GM18868 (cell line): Measurements from ENCODE around the gene NOS1AP.

Source experiments
- ATAC-seq: cut with Tn5 transposase; IDR thresholded peaks from one replicate; pipeline ENCODE4 v1.9.1; 2021; ENCODE audit warnings: mild to moderate bottlenecking, moderate library complexity; ENCODE audit not compliant: unreplicated experiment

The NOS1AP gene

DNA sequence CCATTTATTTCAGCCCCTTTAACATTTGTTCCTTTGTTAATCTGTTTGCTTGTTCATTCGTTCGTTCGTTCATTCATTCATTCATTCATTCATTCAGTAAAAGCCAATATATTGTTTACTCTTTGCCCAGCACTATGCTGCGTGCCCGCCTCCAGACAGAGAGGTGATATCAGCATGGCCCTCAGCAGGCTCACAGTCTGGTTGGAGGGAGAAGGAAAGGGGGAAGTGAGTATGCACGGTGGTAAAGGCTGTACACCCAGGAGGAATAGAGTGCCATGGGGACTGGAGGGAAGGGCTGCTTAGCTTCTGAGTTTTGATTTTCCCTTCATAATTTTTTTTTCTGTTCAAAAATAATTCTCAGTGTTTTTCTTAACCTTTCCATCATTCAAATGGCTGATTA is 144.7 kb downstream of the NOS1AP start:
- ATAC-seq: no peak

DNA sequence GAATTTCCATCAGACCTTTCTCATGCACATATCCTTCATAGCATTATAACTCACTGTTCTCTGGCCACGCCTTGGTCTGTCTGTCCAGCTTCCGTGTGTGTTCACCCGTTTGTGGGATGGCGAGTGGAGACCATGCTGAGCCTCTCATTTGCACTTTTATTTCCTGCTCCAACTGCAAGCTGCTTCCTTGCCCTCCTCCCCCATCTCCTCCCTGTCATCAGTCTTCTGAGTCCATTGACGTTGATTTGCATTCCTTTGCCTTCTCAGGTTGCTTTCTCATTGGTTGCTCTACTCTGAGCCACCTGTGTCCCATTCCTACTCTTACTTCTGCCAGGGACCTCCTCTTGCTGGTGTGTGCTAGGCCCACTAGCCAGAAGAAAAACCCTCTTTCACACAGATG is 146.4 kb downstream of the NOS1AP start:
- ATAC-seq: no peak

DNA sequence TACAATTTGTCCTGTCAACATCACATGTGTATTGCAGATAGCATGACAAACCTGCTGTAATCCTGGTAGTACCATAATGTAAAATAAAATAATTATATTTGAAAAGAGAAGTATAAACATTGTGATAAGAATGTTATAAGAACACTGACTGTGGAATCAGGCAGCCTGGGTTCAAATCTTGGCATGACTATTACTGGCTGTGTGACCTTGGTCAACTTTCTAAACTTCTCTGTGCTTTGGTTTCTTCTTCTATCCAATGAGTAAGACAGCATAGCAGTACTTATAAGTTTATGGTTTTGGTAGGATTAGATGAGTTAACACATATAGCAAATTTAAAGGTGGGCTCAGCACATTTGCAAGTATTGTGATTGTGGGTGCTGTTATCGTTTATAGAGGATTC is 147.1 kb downstream of the NOS1AP start:
- no peak for ATAC-seq

DNA sequence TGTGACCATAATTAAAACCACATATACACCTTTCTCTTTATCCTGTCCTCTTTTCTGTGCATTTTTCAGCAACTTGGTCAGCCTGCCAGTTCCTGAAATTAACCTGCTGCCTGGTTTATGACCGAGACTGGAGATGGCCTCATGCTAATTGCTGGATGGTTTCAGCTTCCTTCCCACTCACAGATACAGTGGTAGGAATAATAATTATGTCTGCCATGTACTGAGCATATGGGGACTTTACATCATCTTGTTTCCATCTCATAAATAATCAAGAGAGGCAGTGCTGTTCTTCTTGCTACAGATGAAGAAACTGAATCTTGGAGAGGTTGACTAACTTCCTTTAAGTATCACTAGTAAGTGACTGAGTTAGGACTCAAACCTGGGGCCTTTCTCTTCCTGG is 148.2 kb downstream of the NOS1AP start:
- ATAC-seq: no peak

DNA sequence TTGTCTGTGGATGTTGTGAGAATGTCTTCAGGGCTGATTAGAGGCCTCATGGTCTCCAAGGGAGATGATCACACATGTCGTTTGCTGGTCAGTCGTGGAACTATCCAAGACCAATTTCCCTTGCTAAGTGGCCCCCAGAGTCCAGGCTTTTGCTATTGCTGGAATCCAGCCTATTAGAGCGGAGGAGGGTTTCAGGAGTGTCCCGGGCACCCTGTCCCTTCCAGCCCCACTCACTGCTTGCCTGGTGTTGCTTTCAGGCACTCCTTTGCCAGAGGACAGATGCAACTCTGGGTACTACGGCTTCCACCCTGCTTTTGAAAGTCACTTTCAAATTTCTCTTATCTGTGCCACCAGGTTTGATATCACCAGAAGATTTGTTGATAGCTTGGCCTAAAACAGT is 149.1 kb downstream of the NOS1AP start:
- ATAC-seq: no peak

DNA sequence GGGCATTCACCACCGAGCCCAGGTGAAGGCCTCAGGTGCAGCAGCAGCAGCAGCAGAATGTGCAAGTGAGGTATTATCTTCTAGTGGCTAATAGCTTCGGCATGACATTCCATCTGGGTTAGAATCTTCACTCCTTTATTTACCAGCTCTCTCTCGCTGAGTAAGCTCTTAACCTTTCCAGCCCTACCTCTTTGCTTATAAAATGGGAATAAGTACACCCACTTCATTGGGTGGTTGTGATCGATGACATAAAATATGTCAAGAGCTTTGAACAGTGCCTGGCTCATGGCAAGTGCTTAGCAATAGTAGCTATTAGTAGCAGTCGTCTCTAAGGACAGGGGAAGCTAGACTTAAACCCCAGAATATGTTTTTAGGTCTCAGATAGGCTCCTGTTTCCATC is 149.5 kb downstream of the NOS1AP start:
- no peak for ATAC-seq

DNA sequence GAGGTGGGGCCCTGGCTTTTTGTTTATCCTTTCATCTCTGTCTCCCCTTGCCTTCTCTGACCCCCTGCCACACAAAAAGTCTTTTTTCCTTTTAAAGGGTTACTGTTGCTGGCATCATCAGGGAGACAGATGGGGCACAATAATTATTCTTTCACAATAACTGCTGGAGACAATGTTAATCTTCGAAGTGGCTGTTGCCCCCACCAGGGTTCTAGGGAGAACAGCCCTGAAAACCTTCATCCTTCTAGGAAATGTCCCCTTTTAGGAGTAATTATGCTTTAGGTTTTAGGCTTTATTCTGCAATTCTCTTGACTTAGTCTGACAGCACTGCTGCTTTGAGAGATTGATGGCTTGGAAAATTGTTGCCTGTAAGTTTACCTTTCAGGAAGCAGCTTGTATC is 150.0 kb downstream of the NOS1AP start:
- no peak for ATAC-seq

DNA sequence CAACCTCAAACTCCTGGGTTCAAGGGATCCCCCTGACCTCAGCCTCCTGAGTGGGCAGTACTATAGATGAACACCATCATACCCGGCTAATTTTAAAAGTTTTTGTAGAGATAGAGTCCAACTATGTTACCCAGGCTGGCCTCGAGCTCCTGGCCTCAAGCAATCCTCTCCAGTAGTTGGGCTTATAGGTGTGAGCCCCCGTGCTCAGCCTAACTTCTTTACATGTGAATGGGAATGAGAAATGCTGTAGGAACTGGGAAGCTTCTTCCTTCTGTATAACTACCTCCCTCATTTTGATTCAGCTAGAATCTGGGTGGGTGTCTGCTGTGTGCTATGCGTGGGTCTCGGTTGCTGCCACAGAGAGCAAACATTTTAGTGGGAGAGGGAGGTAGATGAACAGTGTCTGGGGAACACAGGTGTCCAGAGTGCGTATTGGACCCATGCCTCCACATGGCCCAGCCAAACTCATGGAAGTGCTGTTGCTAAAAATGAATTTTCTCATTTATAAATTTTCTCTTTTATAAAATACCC is 150.6 kb downstream of the NOS1AP start:
- ATAC-seq: no peak

DNA sequence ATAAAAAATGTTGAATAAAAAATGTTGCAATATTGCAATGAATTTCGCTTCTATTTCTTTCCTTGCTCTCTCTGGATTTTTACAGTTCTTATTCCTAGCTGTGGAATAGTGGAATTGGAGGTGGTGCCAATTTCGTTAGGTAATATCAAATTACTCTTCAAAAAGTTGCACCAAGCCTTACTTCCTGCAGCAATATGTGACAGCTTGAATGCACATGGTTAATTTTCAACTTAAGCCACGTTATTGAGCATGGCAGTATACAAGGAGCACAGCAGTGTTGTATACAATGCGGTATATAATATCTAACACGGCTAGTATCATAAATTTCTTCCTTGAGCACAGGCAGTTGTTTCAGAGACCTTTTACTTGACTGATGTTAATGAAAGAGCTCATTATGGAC is 152.5 kb downstream of the NOS1AP start:
- no peak for ATAC-seq

DNA sequence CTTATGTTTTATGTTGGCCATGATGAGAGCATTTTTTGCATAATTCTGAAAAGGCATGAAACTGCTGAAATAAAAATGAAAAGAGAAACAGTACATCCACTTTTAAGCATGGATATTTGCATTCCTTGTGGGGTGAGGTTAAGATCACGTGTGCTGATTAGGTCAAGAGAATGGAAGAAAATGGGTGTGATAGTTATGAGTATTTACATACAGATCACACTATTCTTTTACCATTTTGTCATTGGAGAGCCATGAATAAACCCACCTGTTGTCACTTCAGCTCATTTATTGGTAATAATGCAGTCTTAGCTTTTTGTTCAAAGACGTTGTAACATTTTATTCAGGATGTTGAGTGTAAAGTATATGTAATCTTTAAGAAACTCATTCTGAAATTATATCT is 153.2 kb downstream of the NOS1AP start:
- ATAC-seq: no peak

DNA sequence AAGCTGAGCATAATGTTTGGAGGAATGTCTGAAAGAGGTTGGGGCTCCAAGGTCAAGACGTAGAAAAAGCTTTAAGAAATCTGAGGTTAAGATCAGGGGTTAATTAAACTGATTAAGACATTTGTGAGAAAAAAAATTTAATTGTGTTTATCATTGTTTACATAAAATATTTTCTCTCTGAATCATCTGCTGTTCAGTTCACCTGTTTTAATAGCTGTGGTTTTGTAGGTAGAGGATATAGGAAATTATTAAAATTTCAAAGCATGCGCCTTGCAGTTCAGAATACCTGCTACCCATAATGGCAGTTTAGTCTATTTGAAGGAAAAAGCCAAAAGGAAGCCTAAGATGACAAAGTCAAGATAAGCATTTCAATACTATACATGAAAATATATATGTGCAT is 154.0 kb downstream of the NOS1AP start:
- no peak for ATAC-seq

DNA sequence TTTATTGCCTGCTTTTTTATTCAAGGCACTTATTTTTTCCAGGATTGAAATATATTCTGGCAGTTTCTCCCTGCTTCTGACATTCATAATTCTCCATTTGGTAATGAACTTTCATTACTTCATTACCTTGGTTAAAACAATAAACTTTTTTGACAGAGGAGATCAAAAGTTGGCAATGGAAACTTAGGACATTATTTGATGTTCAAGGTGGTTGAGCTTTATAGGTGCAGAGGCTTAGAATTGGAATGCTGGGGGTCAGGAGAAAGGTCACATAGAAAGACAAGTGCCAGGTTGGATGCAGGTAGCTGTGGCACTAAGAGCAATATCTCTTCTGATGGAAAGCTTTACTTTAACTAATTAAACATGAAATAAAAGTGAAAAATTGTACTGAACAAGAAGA is 154.8 kb downstream of the NOS1AP start:
- ATAC-seq: no peak

DNA sequence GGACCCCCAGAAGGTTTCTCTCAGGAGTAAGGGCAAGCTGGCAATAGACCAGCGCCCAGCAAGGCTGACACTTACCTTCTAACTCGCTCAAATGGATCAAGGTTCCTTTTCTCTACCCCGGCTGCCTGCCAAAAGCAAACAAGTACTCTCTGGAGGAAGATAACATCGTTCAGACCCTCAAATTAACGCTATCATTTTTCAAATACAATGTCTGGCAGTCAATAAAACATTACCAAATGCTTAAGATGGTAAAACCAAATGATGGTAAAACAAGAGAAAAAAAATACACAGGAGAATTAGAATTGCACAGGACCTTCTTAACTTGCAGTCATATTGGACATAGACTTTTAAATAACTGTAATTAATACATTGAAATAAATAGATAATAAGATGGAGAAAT is 159.1 kb downstream of the NOS1AP start:
- no peak for ATAC-seq

DNA sequence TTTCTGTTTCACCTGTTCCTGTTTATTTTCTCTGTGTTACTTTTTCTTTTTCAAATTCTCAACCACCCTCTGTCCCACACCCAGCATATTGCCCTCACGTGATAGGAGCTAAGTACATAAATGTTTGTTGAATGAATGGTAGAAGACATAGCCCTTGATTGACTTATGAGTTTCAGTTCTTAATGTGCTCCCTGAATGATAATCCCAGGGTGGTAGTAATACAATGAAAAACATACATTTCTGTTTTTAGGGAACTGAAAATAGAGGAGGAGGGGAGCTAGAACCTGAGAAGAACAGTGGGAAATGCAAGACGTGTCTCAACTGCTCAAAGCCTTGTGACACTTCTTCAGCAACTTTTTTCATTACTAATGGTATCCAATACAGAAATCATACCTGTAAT is 160.1 kb downstream of the NOS1AP start:
- peak; percentile 85 for ATAC-seq

DNA sequence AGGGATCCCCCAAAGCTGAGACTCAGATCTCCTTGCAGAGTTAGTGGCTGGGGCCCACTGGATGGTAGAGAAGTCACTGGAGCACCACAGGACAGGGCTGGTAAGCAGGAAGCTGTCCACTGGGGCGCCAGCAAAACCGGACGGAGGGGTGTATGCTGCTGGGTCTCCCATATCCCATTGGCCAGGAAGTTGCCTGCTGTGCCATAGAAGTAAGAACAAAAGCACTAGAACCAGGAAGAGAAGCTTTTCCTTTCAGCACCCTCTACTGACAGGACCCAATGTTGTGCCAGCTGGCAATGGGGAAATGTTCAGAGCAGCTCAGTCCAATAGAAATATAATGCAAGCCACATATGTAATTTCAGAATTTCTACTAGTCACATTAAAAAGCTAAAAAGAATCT is 160.6 kb downstream of the NOS1AP start:
- ATAC-seq: peak; percentile 14

DNA sequence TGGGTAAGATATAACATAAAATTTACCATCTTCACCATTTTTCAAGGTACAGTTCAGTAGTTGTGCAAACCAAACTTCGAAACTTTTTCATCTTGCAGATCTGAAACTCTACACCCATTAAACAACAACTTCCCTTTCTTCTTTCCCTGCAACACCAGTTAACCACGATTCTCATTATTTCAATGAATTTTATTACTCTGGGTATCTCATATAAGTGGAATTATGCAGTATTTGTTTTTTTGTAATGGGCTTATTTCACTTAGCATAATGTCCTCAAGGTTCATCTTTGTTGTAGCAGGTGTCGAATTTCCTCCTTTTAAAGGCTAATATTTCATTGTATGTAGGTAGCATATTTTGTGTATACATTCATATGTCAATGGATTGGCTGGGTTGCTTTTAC is 161.0 kb downstream of the NOS1AP start:
- ATAC-seq: peak; percentile 25

DNA sequence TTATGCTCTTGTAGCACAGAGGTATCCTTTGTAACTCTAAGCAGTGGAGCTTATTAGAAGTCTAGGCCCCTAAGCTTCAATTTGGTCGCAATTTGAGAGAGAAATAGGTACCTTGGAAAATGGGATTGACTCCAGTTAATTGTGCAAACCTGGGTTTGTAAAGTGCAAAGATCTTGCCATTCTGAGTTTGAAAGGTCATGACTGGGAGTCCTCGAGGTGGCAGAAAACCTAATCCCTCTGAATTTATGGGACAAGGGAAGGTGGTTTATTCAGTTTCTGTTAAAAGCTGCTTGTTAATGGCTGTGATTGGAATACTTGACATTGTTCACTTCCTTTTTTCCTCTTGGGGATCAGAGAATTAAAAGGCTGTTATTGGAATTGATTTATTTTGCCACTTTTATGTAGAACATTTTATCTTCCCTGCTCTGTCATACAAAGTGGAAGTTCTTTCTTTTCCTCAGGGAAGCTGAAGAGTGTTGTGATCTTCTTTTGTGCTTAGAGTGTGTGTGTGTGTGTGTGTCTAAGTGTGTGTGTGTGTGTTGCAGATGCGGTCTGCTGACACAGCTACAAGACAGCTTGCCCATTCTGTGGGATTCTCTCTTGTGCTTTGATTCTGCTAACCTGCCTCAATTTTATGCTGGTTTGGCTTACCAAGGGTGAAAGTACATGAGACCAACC is 162.7 kb downstream of the NOS1AP start:
- ATAC-seq: no peak

DNA sequence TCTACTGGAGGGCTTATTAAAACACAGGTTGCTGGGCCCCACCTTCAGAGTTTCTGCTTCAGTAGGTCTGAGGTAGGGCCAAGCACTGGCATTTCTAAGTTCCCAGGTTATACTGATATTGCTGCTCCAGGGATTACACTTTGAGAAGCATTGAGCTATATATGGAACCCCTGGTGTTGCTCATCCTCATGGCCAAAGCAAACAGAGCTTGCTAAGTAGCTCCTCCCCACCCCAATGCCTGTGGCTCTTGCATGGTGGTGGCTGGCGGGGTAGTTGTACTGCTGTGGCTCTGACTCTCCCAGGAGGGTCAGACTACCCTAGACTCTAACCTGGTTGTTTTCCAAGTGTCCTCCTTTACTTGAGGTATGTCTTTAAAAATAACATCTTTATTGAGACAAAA is 163.6 kb downstream of the NOS1AP start:
- no peak for ATAC-seq

DNA sequence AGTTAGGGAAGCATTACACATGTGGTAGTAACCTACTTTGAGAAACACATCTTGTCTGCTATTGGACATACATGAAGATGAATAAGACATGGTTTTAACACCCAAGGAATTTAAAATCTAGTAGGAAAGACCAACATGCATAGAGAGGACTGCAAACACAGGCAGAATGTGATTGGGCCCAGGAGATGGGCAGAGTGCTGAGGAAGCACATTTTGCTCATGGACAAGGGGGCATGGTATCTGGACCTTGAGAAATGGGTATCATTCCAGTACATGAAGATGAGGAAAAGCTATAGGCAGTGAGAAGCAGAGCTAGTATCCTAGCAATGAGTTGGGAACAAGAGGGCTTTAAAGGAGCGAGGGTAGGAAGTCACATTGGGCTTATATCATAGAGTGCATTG is 164.4 kb downstream of the NOS1AP start:
- no peak for ATAC-seq

DNA sequence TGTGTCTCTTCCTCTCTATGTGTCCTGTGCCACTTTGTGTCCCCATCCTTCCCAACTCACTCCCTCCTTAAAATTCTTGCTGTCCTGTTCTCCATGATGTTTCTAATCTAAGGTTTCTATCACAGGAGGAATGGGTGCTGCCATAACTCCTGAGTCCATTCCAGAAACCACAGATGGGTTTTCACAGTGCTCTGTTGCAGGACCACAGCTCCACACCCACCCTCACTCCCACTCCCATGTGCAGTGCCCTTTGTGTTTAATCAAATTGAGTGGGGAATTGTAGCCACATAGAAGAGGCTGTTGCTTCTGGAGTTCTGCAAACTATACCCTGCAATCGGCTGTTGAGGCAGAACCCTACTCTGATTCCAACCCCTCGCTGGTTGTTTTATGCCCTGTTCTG is 165.1 kb downstream of the NOS1AP start:
- ATAC-seq: no peak

DNA sequence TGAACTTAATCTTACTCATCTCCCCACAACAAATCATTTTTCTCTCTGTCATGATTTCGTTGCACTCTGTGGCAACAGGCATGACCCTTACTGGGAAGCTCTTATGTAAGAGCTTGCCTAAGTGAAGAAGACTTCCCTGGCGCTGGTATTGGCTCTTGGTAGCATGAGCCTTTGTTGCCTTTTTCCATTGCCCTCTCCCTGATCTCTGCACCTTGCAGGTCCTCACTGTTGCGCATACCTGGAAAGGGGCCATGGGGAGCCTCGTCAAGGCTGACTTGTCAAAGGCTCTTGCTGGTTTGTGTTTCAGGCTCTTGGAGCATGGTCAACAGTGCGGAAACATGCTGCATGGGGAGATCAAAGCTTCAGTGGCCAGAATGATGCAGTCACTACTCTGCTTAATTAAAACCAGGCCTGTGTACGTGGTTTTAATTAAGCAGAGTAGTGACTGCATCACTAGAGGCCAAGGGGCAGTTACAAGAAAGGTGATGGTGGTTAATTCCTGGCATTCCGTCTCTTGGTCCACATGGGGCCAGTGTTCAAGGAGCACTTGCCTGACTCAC is 165.8 kb downstream of the NOS1AP start:
- no peak for ATAC-seq

DNA sequence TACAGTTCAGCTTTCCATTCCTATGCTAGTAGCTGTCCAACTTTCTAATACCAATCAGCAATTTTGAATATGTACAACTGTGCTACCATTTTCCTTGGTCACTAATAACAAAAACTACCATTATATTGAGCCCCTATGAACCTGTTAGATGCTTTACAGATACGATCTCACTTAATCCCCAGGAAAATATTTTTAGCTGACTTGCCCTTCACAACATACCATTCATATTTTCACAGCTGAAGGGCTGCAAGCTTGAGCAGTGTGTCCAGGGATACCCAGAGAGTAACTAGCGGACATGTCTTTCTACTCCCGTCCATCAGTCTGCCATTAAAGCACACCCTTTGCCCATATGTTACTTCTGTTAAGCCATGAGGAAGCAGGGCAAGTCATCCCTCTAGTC is 166.7 kb downstream of the NOS1AP start:
- ATAC-seq: no peak

DNA sequence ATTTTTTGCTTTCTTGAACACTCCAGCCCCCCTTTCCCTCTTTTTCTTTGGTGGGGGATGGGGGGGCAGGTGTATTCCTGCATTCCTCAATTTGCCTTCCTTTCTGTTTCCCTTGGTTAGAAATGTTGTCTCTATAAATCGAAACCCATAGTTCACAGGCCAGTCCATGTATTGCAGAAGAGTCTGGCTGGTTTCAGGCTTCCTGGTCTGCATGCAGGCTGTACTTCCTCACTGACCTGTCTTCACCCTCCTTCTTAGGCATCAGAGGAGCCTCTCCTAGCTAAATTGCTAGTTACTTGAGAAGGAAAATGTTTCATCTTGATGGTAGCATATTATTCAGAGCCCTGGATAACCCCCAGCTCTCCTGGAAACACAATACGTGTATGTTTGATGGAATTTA is 167.1 kb downstream of the NOS1AP start:
- no peak for ATAC-seq
